ENCODE measurements around the gene ZEB2.

ZEB2 gene

GRCh38 chr2:144519934-144520731, at the start of gene ZEB2:
Gene ZEB2 (minus strand): TSS chr2:144520119. CDS start chr2:144517350, 2,769 bp downstream.
- DNase-seq (ENCODE audit: low read depth) = no peak

- no peak for DNase-seq (ENCODE audit: low read depth)
These were observed 47.8 kb upstream of the ZEB2 start for GRCh38 chr2:144567745-144568144.

- DNase-seq (ENCODE audit: low read depth) = no peak
These were observed 46.5 kb upstream of the ZEB2 start for GRCh38 chr2:144566448-144566847.

GRCh38 chr2:144560251-144560650, 40.3 kb upstream of the ZEB2 start:
- DNase-seq (ENCODE audit: low read depth) = no peak

GRCh38 chr2:144559681-144560080, 39.8 kb upstream of the ZEB2 start:
- DNase-seq (ENCODE audit: low read depth) = no peak

- DNase-seq (ENCODE audit: low read depth) = no peak
These were observed 39.3 kb upstream of the ZEB2 start for GRCh38 chr2:144559242-144559641.

GRCh38 chr2:144554492-144555210, 34.7 kb upstream of the ZEB2 start:
- DNase-seq (ENCODE audit: low read depth) = no peak

GRCh38 chr2:144553379-144553778, 33.5 kb upstream of the ZEB2 start:
- no peak for DNase-seq (ENCODE audit: low read depth)

- no peak for DNase-seq (ENCODE audit: low read depth)
These were observed 32.9 kb upstream of the ZEB2 start for GRCh38 chr2:144552821-144553220.

GRCh38 chr2:144550911-144551310, 31.0 kb upstream of the ZEB2 start:
- no peak for DNase-seq (ENCODE audit: low read depth)

- DNase-seq (ENCODE audit: low read depth) = no peak
These were observed 30.2 kb upstream of the ZEB2 start for GRCh38 chr2:144550084-144550483.

- no peak for DNase-seq (ENCODE audit: low read depth)
These were observed 28.7 kb upstream of the ZEB2 start for GRCh38 chr2:144548532-144549191.

- no peak for DNase-seq (ENCODE audit: low read depth)
These were observed 28.2 kb upstream of the ZEB2 start for GRCh38 chr2:144548088-144548487.

- DNase-seq (ENCODE audit: low read depth) = no peak
These were observed 27.6 kb upstream of the ZEB2 start for GRCh38 chr2:144547494-144547893.

- no peak for DNase-seq (ENCODE audit: low read depth)
These were observed 27.0 kb upstream of the ZEB2 start for GRCh38 chr2:144546933-144547332.

GRCh38 chr2:144545787-144546186, 25.9 kb upstream of the ZEB2 start:
- DNase-seq (ENCODE audit: low read depth) = no peak

GRCh38 chr2:144544053-144544452, 24.1 kb upstream of the ZEB2 start:
- DNase-seq (ENCODE audit: low read depth) = no peak

- no peak for DNase-seq (ENCODE audit: low read depth)
These were observed 21.5 kb upstream of the ZEB2 start for GRCh38 chr2:144541396-144541795.

GRCh38 chr2:144539289-144539782, 19.4 kb upstream of the ZEB2 start:
- DNase-seq (ENCODE audit: low read depth) = no peak

GRCh38 chr2:144535300-144535699, 15.4 kb upstream of the ZEB2 start:
- DNase-seq (ENCODE audit: low read depth) = no peak

GRCh38 chr2:144533221-144533620, 13.3 kb upstream of the ZEB2 start:
- no peak for DNase-seq (ENCODE audit: low read depth)

GRCh38 chr2:144530596-144530995, 10.7 kb upstream of the ZEB2 start:
- DNase-seq (ENCODE audit: low read depth) = no peak

- no peak for DNase-seq (ENCODE audit: low read depth)
These were observed 9.9 kb upstream of the ZEB2 start for GRCh38 chr2:144529841-144530240.
